NT2/D1 (cell line): ENCODE measurements around the gene RBBP5.

Experiments used
- DNase-seq: peaks from one replicate; pipeline ENCODE4 v3.0.0-alpha.2; 2011; ENCODE audit warnings: low read depth, low spot score
- H3K27me3 ChIP-seq: 2 replicates; pipeline ENCODE4 v1.6.0; 2011; ENCODE audit warnings: mild to moderate bottlenecking; ENCODE audit not compliant: insufficient read length, insufficient read depth
- H3K36me3 ChIP-seq: 2 replicates; pipeline ENCODE4 v1.6.1; 2011; ENCODE audit warnings: mild to moderate bottlenecking, low read length, mixed read lengths; ENCODE audit not compliant: insufficient read depth, insufficient read length
- H3K4me1 ChIP-seq: 2 replicates; pipeline ENCODE4 v1.5.1; 2011; ENCODE audit not compliant: insufficient read depth, insufficient read length
- H3K4me3 ChIP-seq: 2 replicates; pipeline ENCODE4 v1.5.1; 2011; ENCODE audit warnings: low read depth; ENCODE audit not compliant: insufficient read length
- H3K9ac ChIP-seq: 2 replicates; pipeline ENCODE4 v1.6.0; 2011; ENCODE audit warnings: low read depth; ENCODE audit not compliant: insufficient read length
- H3K9me3 ChIP-seq: 2 replicates; pipeline ENCODE4 v1.5.1; 2011; ENCODE audit warnings: mild to moderate bottlenecking, low read length; ENCODE audit not compliant: insufficient read depth
- SUZ12 ChIP-seq: IDR thresholded peaks from 2 replicates; pipeline ENCODE4 v1.6.1; 2011; ENCODE audit not compliant: insufficient read length, insufficient read depth; ENCODE audit errors: extremely low read depth
- YY1 ChIP-seq: IDR thresholded peaks from 2 replicates; pipeline ENCODE4 v1.6.1; 2011; ENCODE audit not compliant: insufficient read length, insufficient read depth
- ZNF274 ChIP-seq: IDR thresholded peaks from 2 replicates; pipeline ENCODE4 v1.6.1; 2011; ENCODE audit warnings: mild to moderate bottlenecking, low read depth, low read length

RBBP5 gene

GRCh38 chr1:205056956-205057568 lies 64.7 kb downstream of the RBBP5 start:
- H3K9me3 ChIP-seq = no peaks in the 10 kb centered on the region
- H3K36me3 ChIP-seq = no peaks in the 10 kb centered on the region
- DNase-seq = no peak
- no peak overlapping the region for H3K4me3 ChIP-seq
- TF ChIP-seq YY1 = no peak
- no peak for TF ChIP-seq SUZ12
- no peak for TF ChIP-seq ZNF274
- H3K9ac ChIP-seq = no peak overlapping the region
- peaks cover 14% of the 10 kb centered on the region for H3K27me3 ChIP-seq
- peaks cover 22% of the 10 kb centered on the region for H3K4me1 ChIP-seq

- TF ChIP-seq ZNF274 (no peak), SUZ12 (no peak), YY1 (no peak)
- no peaks in the 10 kb centered on the region for H3K9me3 ChIP-seq
- no peak for DNase-seq
- peaks cover 14% of the 10 kb centered on the region for H3K27me3 ChIP-seq
- no peak overlapping the region for H3K4me3 ChIP-seq
- H3K36me3 ChIP-seq = no peaks in the 10 kb centered on the region
- H3K4me1 ChIP-seq = peaks cover 14% of the 10 kb centered on the region
- no peak overlapping the region for H3K9ac ChIP-seq
Observed at GRCh38 chr1:205056188-205056611, 65.6 kb downstream of the RBBP5 start.

GRCh38 chr1:205054013-205054412 lies 67.8 kb downstream of the RBBP5 start:
- TF ChIP-seq ZNF274 (no peak), SUZ12 (no peak), YY1 (no peak)
- DNase-seq = peak; percentile 50
- Histone ChIP-seq H3K4me1 (peaks cover 10% of the 10 kb centered on the region), H3K4me3 (no peak overlapping the region), H3K27me3 (peaks cover 3% of the 10 kb centered on the region), H3K9ac (no peak overlapping the region), H3K9me3 (no peaks in the 10 kb centered on the region), H3K36me3 (no peaks in the 10 kb centered on the region)

- no peaks in the 10 kb centered on the region for H3K36me3 ChIP-seq
- no peak overlapping the region for H3K4me3 ChIP-seq
Observed at GRCh38 chr1:205053296-205053695, 68.5 kb downstream of the RBBP5 start.

GRCh38 chr1:205052690-205053089 lies 69.1 kb downstream of the RBBP5 start:
- Histone ChIP-seq H3K4me3 (no peak overlapping the region), H3K4me1 (peaks cover 17% of the 10 kb centered on the region), H3K36me3 (no peaks in the 10 kb centered on the region), H3K9ac (no peak overlapping the region), H3K27me3 (peaks cover 6% of the 10 kb centered on the region), H3K9me3 (no peaks in the 10 kb centered on the region)
- DNase-seq = no peak
- no peak for TF ChIP-seq ZNF274
- TF ChIP-seq YY1 = no peak
- TF ChIP-seq SUZ12 = no peak

More at GRCh38 chr1:205053296-205053695, 68.5 kb downstream of the RBBP5 start:
- peaks cover 6% of the 10 kb centered on the region for H3K27me3 ChIP-seq
- peaks cover 16% of the 10 kb centered on the region for H3K4me1 ChIP-seq
- DNase-seq = no peak
- H3K9me3 ChIP-seq = no peaks in the 10 kb centered on the region
- no peak overlapping the region for H3K9ac ChIP-seq
- no peak for TF ChIP-seq SUZ12
- TF ChIP-seq ZNF274 = no peak
- TF ChIP-seq YY1 = no peak

GRCh38 chr1:205049479-205049878 lies 72.3 kb downstream of the RBBP5 start:
- H3K4me1 ChIP-seq = peaks cover 38% of the 10 kb centered on the region
- H3K4me3 ChIP-seq = no peak overlapping the region
- no peak overlapping the region for H3K9ac ChIP-seq
- TF ChIP-seq SUZ12 = no peak
- no peak for TF ChIP-seq YY1
- TF ChIP-seq ZNF274 = no peak
- DNase-seq = no peak
- H3K36me3 ChIP-seq = no peaks in the 10 kb centered on the region
- no peaks in the 10 kb centered on the region for H3K9me3 ChIP-seq
- H3K27me3 ChIP-seq = peaks cover 31% of the 10 kb centered on the region

GRCh38 chr1:205048382-205048781 lies 73.4 kb downstream of the RBBP5 start:
- Histone ChIP-seq H3K4me1 (peaks cover 37% of the 10 kb centered on the region), H3K9me3 (no peaks in the 10 kb centered on the region), H3K4me3 (no peak overlapping the region), H3K36me3 (no peaks in the 10 kb centered on the region), H3K27me3 (peaks cover 42% of the 10 kb centered on the region), H3K9ac (no peak overlapping the region)
- TF ChIP-seq YY1 = no peak
- TF ChIP-seq ZNF274 = no peak
- TF ChIP-seq SUZ12 = no peak
- no peak for DNase-seq

GRCh38 chr1:205047764-205048231 lies 74.0 kb downstream of the RBBP5 start:
- Histone ChIP-seq H3K27me3 (peaks cover 47% of the 10 kb centered on the region), H3K9ac (no peak overlapping the region), H3K4me3 (no peak overlapping the region), H3K9me3 (no peaks in the 10 kb centered on the region), H3K36me3 (no peaks in the 10 kb centered on the region), H3K4me1 (peaks cover 39% of the 10 kb centered on the region)
- DNase-seq = no peak
- no peak for TF ChIP-seq SUZ12
- TF ChIP-seq YY1 = no peak
- no peak for TF ChIP-seq ZNF274
